ENCODE data around the gene GARS1. TPM values are rescaled to one million over a fixed set of nuclear protein-coding genes. Genes with fewer than 3 reads are reported as not detected.
A peak's percentile ranks its signal among the peaks of the same experiment; 100 is the strongest.

Gene GARS1
- total RNA-seq, 1 experiment from 2014 or later, result 274 TPM

DNA sequence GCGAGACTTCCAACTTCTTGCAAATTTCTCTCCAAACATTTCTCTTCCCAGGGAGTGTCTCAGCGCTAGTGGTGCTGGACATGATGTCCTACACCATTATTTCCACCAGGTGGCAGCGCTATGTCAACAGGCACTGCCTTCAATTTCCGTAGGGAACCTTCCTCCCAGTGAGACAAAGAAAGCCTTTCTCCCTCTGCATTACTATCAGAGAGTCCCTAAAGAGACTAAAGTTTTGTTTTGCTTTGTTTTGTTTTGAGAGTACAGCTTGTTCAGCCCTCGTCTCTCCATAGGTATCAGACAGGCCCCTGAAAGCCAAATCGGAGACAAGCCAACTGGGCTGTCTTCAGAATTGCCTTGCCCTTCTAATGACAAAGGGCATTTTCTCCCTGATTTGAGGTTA is 45.8 kb upstream of the GARS1 start:
- POLR2A ChIA-PET (ENCODE audit: unreplicated experiment), result interaction anchor here (0.7 kb wide), 1 partner anchor 189 kb away, joined by 7 read pairs; no protein-coding TSS in a partner anchor
- H3F3A ChIP-seq (ENCODE audit: insufficient read depth, low read depth), result peaks cover 24% of the 10 kb centered on the region; the same call in 1 of the 2 replicates
- H3K4me2 ChIP-seq, result no peak overlapping the region
- BruUV-seq (replicated peaks), result no TSS peak
- H3K27ac ChIP-seq, result no peak overlapping the region
- intact Hi-C loops (cut with micrococcal nuclease; ENCODE audit: unreplicated experiment), result loop anchor here (1.0 to 5.0 kb wide), 3 partner anchors 15 to 387 kb away; no protein-coding TSS in a partner anchor
- CTCF ChIA-PET, result interaction anchor here (1.6 kb wide), 1 partner anchor 15 kb away, joined by 7 read pairs; no protein-coding TSS in a partner anchor
- peaks cover 3% of the 10 kb centered on the region for H3K9me3 ChIP-seq (ENCODE audit: insufficient read depth, low read depth)
- H4K20me1 ChIP-seq (ENCODE audit: insufficient read depth), result no peaks in the 10 kb centered on the region
- H3K79me2 ChIP-seq (ENCODE audit: low read depth), result no peaks in the 10 kb centered on the region
- H3K4me1 ChIP-seq (replicated peaks; ENCODE audit: insufficient read depth), result peaks cover 32% of the 10 kb centered on the region
- H3K36me3 ChIP-seq (ENCODE audit: low read depth), result no peaks in the 10 kb centered on the region
- no peak for TF ChIP-seq EZH2 (IDR thresholded peaks at IDR 0.05; ENCODE audit: low read depth)
- TF ChIP-seq CTCF (conservative IDR thresholded peaks at IDR 0.05), result peak; percentile 93
- DNase-seq, result peak; percentile 61 to 73
- no peak overlapping the region for H2AFZ ChIP-seq
- H3K4me3 ChIP-seq, result no peak overlapping the region
- H3K27me3 ChIP-seq (ENCODE audit: insufficient read depth, low read depth), result no peaks in the 10 kb centered on the region
- no peaks in the 10 kb centered on the region for H3K9me2 ChIP-seq (ENCODE audit: insufficient read depth)

DNA sequence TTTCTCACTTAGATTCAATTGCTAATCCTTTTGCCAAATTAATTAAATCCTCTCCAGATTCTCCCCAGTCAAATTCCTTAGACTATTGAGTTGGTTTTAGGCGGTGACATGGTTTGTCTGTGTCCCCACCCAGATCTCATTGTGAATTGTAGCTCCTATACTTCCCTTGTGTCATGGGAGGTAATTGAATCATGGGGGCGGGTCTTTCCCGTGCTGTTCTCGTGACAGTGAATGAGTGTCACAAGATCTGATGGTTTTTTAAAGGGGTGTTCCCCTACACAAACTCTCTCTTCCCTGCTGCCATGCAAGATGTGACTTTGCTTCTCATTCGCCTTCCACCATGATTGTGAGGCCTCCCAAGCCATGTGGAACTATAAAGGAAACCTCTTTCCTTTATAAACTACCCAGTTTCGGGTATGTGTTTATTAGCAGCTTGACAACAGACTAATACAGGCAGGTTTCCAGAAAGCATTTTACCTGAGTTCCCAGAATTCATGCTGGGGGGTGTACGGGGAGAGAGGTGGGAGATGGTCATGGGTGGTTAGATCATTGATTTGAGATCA is 44.7 kb upstream of the GARS1 start:
- intact Hi-C loops (cut with micrococcal nuclease; ENCODE audit: unreplicated experiment), result loop anchor here (2.0 to 5.0 kb wide), 3 partner anchors 43 to 388 kb away; partner anchors contain the start of gene GARS1
- Histone ChIP-seq H3K36me3 (ENCODE audit: low read depth) (no peaks in the 10 kb centered on the region), H2AFZ (no peak overlapping the region), H3K27me3 (ENCODE audit: insufficient read depth, low read depth) (no peaks in the 10 kb centered on the region), H3K4me3 (no peak overlapping the region), H3K4me2 (peak overlapping the region; percentile 64; the same call in 1 of the 2 replicates), H3K9me3 (ENCODE audit: insufficient read depth, low read depth) (peaks cover 3% of the 10 kb centered on the region), H3K79me2 (ENCODE audit: low read depth) (no peaks in the 10 kb centered on the region), H4K20me1 (ENCODE audit: insufficient read depth) (no peaks in the 10 kb centered on the region), H3F3A (ENCODE audit: insufficient read depth, low read depth) (peaks cover 24% of the 10 kb centered on the region; the same call in 1 of the 2 replicates), H3K27ac (0 out of 2 replicates have a peak overlapping the region, but pooled peaks have one; percentile 79), H3K9me2 (ENCODE audit: insufficient read depth) (no peaks in the 10 kb centered on the region), H3K4me1 (replicated peaks; ENCODE audit: insufficient read depth) (peaks cover 32% of the 10 kb centered on the region)
- TF ChIP-seq EZH2 (IDR thresholded peaks at IDR 0.05; ENCODE audit: low read depth) (no peak), CTCF (conservative IDR thresholded peaks at IDR 0.05) (no peak)
- ChIA-PET POLR2A (ENCODE audit: unreplicated experiment) (interaction anchor here (0.6 to 0.7 kb wide), 3 partner anchors 44 to 219 kb away, joined by 3 to 7 read pairs (median 3); no protein-coding TSS in a partner anchor), CTCF (interaction anchor here (0.5 to 2.4 kb wide), 4 partner anchors 14 to 330 kb away, joined by 3 to 20 read pairs (median 6); no protein-coding TSS in a partner anchor)
- DNase-seq, result peak in 1 of 2 experiments; percentile 19
- no TSS peak for BruUV-seq (replicated peaks)

- no peaks in the 10 kb centered on the region for H3K9me2 ChIP-seq (ENCODE audit: insufficient read depth)
- TF ChIP-seq EZH2 (IDR thresholded peaks at IDR 0.05; ENCODE audit: low read depth), result no peak
- TF ChIP-seq CTCF (conservative IDR thresholded peaks at IDR 0.05), result no peak
- H2AFZ ChIP-seq, result no peak overlapping the region
- intact Hi-C loops (cut with micrococcal nuclease; ENCODE audit: unreplicated experiment), result loop anchor here (5.0 kb wide), 1 partner anchor 45 kb away; no protein-coding TSS in a partner anchor
- no TSS peak for BruUV-seq (replicated peaks)
- ChIA-PET CTCF (interaction anchor here (0.7 to 2.4 kb wide), 2 partner anchors 11 to 53 kb away, joined by 5 to 20 read pairs; no protein-coding TSS in a partner anchor), POLR2A (ENCODE audit: unreplicated experiment) (no interaction called here)
- H3F3A ChIP-seq (ENCODE audit: insufficient read depth, low read depth), result peaks cover 24% of the 10 kb centered on the region; the same call in 1 of the 2 replicates
- no peak for DNase-seq
- no peak overlapping the region for H3K27ac ChIP-seq
- no peaks in the 10 kb centered on the region for H4K20me1 ChIP-seq (ENCODE audit: insufficient read depth)
- H3K4me1 ChIP-seq (replicated peaks; ENCODE audit: insufficient read depth), result peaks cover 32% of the 10 kb centered on the region
- H3K27me3 ChIP-seq (ENCODE audit: insufficient read depth, low read depth), result no peaks in the 10 kb centered on the region
- H3K4me2 ChIP-seq, result no peak overlapping the region
- peaks cover 3% of the 10 kb centered on the region for H3K9me3 ChIP-seq (ENCODE audit: insufficient read depth, low read depth)
- no peaks in the 10 kb centered on the region for H3K36me3 ChIP-seq (ENCODE audit: low read depth)
- H3K4me3 ChIP-seq, result no peak overlapping the region
- no peaks in the 10 kb centered on the region for H3K79me2 ChIP-seq (ENCODE audit: low read depth)
Observed at GRCh38 chr7:30552330-30552729, 42.3 kb upstream of the GARS1 start.
